Stimulated activated CD4-positive, alpha-beta T cell treated with anti-CD3 and anti-CD28 coated beads, Interleukin-4, amount 100 ng/mL, for 1 hour (primary cell): ENCODE measurements around the gene NINJ2.

Experiments used
- DNase-seq: peaks from one replicate; pipeline ENCODE4 v3.0.0-alpha.2; 2020

NINJ2 gene

GRCh38 chr12:524167-524951 lies 138.9 kb downstream of the NINJ2 start:
- no peak for DNase-seq

GRCh38 chr12:522692-523378 lies 140.4 kb downstream of the NINJ2 start:
- DNase-seq, result no peak

GRCh38 chr12:520119-520518 lies 143.1 kb downstream of the NINJ2 start:
- no peak for DNase-seq

GRCh38 chr12:517538-517937 lies 145.7 kb downstream of the NINJ2 start:
- DNase-seq, result no peak
